K562 (cell line): ENCODE measurements around the gene EIF1B. TPM values are rescaled to one million over a fixed set of nuclear protein-coding genes. Genes with fewer than 3 reads are reported as not detected.

Source experiments
- CBFA2T3 ChIP-seq: fragments of 450-650 bp; IDR thresholded peaks from 2 replicates; pipeline ENCODE4 v1.6.1; 2017
- CREBBP ChIP-seq: IDR thresholded peaks from one replicate; pipeline ENCODE4 v1.6.1; 2012; ENCODE audit warnings: low read depth, mild to moderate bottlenecking, control low read depth, inconsistent platforms, low read length
- CTBP1 ChIP-seq: fragments of 450-650 bp; IDR thresholded peaks from 2 replicates; pipeline ENCODE4 v1.6.1; 2016; ENCODE audit warnings: borderline replicate concordance
- EP300 ChIP-seq: IDR thresholded peaks from 2 replicates; pipeline ENCODE4 v1.6.1; 2012; ENCODE audit warnings: low read length, improper control_type of control experiment
- FOSL1 ChIP-seq: fragments of 200-800 bp; sonication (Bioruptor generic); conservative IDR thresholded peaks from 2 replicates; pipeline ENCODE4 v1.6.1; 2016; ENCODE audit warnings: missing genetic modification characterization, missing compliant biosample characterization
- FOXA1 ChIP-seq: fragments of 450-650 bp; IDR thresholded peaks from 2 replicates; pipeline ENCODE4 v1.6.1; 2016; ENCODE audit warnings: mild to moderate bottlenecking, borderline replicate concordance
- HDAC2 ChIP-seq: fragments of 450-650 bp; IDR thresholded peaks from 2 replicates; pipeline ENCODE4 v1.6.1; 2016; ENCODE audit warnings: mild to moderate bottlenecking
- KLF1 ChIP-seq: fragments of 450-650 bp; IDR thresholded peaks from 2 replicates; pipeline ENCODE4 v1.6.1; 2016; ENCODE audit warnings: missing genetic modification characterization, missing compliant biosample characterization
- MAZ ChIP-seq, 2 experiments: fragments of 450-650 bp in 1 of 2; sonication (generic) in 1 of 2; formaldehyde crosslinking; IDR thresholded peaks in 1 of 2; conservative IDR thresholded peaks in 1 of 2; 2 replicates each; pipeline versions ENCODE4 v1.4.0 to v1.5.0; 2020; ENCODE audit warnings: mild to moderate bottlenecking in 1 of 2, missing genetic modification reagents in 1 of 2
- MEF2D ChIP-seq: conservative IDR thresholded peaks from 2 replicates; pipeline ENCODE4 v1.6.1; 2016; ENCODE audit warnings: low read depth, missing genetic modification characterization, missing compliant biosample characterization
- NBN ChIP-seq: fragments of 450-650 bp; IDR thresholded peaks from 2 replicates; pipeline ENCODE4 v1.6.1; 2016; ENCODE audit warnings: low read depth, mild to moderate bottlenecking
- NR2C2 ChIP-seq, 2 experiments: fragments of 200-800 bp in 1 of 2; sonication (Bioruptor generic) in 1 of 2; sonication (generic) in 1 of 2; formaldehyde crosslinking in 1 of 2; IDR thresholded peaks; 2 replicates each; pipeline versions ENCODE4 v1.6.1 to v1.8.0; 2016 to 2022; ENCODE audit warnings: mild to moderate bottlenecking in 1 of 2, missing compliant biosample characterization in 1 of 2, missing genetic modification characterization in 1 of 2, missing genetic modification reagents in 1 of 2
- REST ChIP-seq, 2 experiments: fragments of 450-650 bp; formaldehyde crosslinking in 1 of 2; IDR thresholded peaks; 2 replicates each; pipeline versions ENCODE4 v1.4.0 to v1.6.1; 2014 to 2020; ENCODE audit warnings: mild to moderate bottlenecking in 2 of 2, borderline replicate concordance in 1 of 2, low read depth in 1 of 2
- SRSF7 ChIP-seq: fragments of 200-400 bp; formaldehyde crosslinking; optimal IDR thresholded peaks from 2 replicates; pipeline ENCODE3; 2017; ENCODE audit warnings: mild to moderate bottlenecking, low read depth, low read length
- TAL1 ChIP-seq: fragments of 450-650 bp; IDR thresholded peaks from 2 replicates; pipeline ENCODE4 v1.6.1; 2016; ENCODE audit warnings: mild to moderate bottlenecking
- TEAD1 ChIP-seq, 2 experiments: fragments of 450-650 bp in 1 of 2; sonication (generic) in 1 of 2; formaldehyde crosslinking; IDR thresholded peaks; 2 replicates each; pipeline versions ENCODE4 v1.4.0 to v1.8.0; 2020 to 2022; ENCODE audit warnings: mild to moderate bottlenecking in 2 of 2, missing genetic modification reagents in 1 of 2
- ZBED1 ChIP-seq: IDR thresholded peaks from 2 replicates; pipeline ENCODE4 v1.6.1; 2014
- ZFP1 ChIP-seq: fragments of 450-650 bp; formaldehyde crosslinking; IDR thresholded peaks from 2 replicates; pipeline ENCODE4 v1.4.0; 2020; ENCODE audit warnings: mild to moderate bottlenecking, mixed read lengths
- ZNF165 ChIP-seq: fragments of 250-450 bp; sonication (Bioruptor Pico); IDR thresholded peaks from 2 replicates; pipeline ENCODE4 v1.4.0; 2020; ENCODE audit warnings: borderline replicate concordance
- polyA plus RNA-seq, 8 experiments: library from polyadenylated mRNA; depleted of rRNA in 4 of 8; stranded (reverse) in 5 of 8; unstranded in 3 of 8; fragments of >200 nt; fragmentation: Nextera tagmentation in 2 of 8; fragmentation: Illumina TruSeq in 1 of 8; extraction: Ambion mirVana in 2 of 8; extraction: Trizol in 1 of 8; gene quantifications; 2 replicates each; pipeline versions ENCODE4 v1.2.1 to v1.2.3, GENCODE V29; 2011 to 2014; ENCODE audit warnings: inconsistent platforms in 1 of 8, missing spikeins in 1 of 8
- total RNA-seq, 7 experiments: library from RNA; depleted of rRNA in 6 of 7; stranded (reverse); fragments of >200 nt in 6 of 7; fragmentation: Illumina TruSeq in 2 of 7; extraction: Trizol in 2 of 7; gene quantifications; 2 replicates each; pipeline versions ENCODE4 v1.2.1 to v1.2.3, GENCODE V29; 2011 to 2021; ENCODE audit warnings: low replicate concordance in 1 of 7
- TF ChIP-seq, protein P1 (sequence below): fragments of 250-450 bp; sonication (Bioruptor Pico); IDR thresholded peaks from 2 replicates; pipeline ENCODE4 v1.4.0; 2020

Gene EIF1B
- total and polyA plus RNA-seq, 9 of the 15 experiments (the other 6 are each of a cell fraction or from before 2014, with no cell fraction given), result 18.1 to 184 (median 78.9) TPM

DNA sequence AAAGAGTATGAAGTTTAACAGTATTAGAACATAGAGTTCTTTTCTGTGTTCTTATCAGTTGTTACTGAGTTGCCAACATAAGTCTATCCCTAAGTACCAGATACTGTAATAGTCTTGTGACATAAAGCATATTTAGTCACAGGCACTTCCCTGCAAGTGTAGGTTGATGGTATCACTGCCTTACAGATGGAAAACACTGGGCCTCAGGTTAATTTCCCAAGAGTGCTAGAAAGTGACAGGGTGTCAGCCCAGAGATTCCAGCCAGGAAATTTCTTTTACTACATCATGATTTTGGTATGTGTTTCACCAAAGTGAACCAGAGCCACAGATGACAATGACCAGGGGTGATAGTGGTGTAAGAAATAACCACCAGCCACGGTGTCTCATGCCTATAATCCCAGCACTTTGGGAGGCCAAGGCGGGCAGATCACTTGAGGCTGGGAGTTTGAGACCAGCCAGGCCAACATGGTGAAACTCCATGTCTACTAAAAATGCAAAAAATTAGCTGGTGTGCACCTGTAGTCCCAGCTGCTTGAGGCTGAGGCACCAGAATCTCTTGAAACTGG, 3.2 kb downstream of the EIF1B start (continued):
- TF ChIP-seq, protein P1, sequence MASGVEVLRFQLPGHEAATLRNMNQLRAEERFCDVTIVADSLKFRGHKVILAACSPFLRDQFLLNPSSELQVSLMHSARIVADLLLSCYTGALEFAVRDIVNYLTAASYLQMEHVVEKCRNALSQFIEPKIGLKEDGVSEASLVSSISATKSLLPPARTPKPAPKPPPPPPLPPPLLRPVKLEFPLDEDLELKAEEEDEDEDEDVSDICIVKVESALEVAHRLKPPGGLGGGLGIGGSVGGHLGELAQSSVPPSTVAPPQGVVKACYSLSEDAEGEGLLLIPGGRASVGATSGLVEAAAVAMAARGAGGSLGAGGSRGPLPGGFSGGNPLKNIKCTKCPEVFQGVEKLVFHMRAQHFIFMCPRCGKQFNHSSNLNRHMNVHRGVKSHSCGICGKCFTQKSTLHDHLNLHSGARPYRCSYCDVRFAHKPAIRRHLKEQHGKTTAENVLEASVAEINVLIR (CRISPR knock-in tag), result 0 out of 2 replicates have a peak, but pooled peaks have one; percentile 7
- no peak for TF ChIP-seq SRSF7
- peak; percentile 50 for TF ChIP-seq TAL1
- peak; percentile 20; the same call in 1 of the 2 replicates for TF ChIP-seq FOSL1 (tag)
- no peak for TF ChIP-seq CREBBP
- peak; percentile 71 for TF ChIP-seq CBFA2T3
- 0 out of 4 replicates have a peak, but pooled peaks of 1 of the 2 experiments have one; percentile 30 for TF ChIP-seq TEAD1 (CRISPR knock-in tag; IDR thresholded peaks at IDR 0.05)
- peak; percentile 25; the same call in 1 of the 2 replicates for TF ChIP-seq ZBED1
- 0 out of 2 replicates have a peak, but pooled peaks have one; percentile 46 for TF ChIP-seq NBN
- TF ChIP-seq ZFP1, result peak; percentile 3; the same call in 1 of the 2 replicates
- no peak for TF ChIP-seq HDAC2
- TF ChIP-seq ZNF165 (CRISPR knock-in tag), result 0 out of 2 replicates have a peak, but pooled peaks have one; percentile 26
- TF ChIP-seq MAZ (CRISPR knock-in tag; conservative IDR thresholded peaks at IDR 0.05 in 1 of 2, IDR thresholded peaks at IDR 0.05 in 1 of 2), result peak in 1 of 2 experiments; percentile 55; a peak in 2 of 4 replicates
- TF ChIP-seq KLF1 (tag), result peak; percentile 18; the same call in 1 of the 2 replicates
- no peak for TF ChIP-seq NR2C2 (CRISPR knock-in tag; IDR thresholded peaks at IDR 0.05)
- TF ChIP-seq NR2C2 (tag; IDR thresholded peaks at IDR 0.05), result 0 out of 2 replicates have a peak, but pooled peaks have one; percentile 10
- no peak for TF ChIP-seq FOXA1
- no peak for TF ChIP-seq REST (IDR thresholded peaks at IDR 0.05; ENCODE audit: borderline replicate concordance)
- peak; percentile 28; the same call in 1 of the 2 replicates for TF ChIP-seq REST (CRISPR knock-in tag; IDR thresholded peaks at IDR 0.05; ENCODE audit: low read depth)
- 0 out of 2 replicates have a peak, but pooled peaks have one; percentile 41 for TF ChIP-seq MEF2D (tag)
- TF ChIP-seq EP300, result peak; percentile 47; the same call in 1 of the 2 replicates
- peak; percentile 63 for TF ChIP-seq CTBP1
